Colonic mucosa (tissue), 4 donors: ENCODE results near the gene SLC2A4RG. TPM values are rescaled to one million over a fixed set of nuclear protein-coding genes. Genes with fewer than 3 reads are reported as not detected.

Experiments
- DNase-seq: peaks from one replicate; pipeline ENCODE4 v3.0.0-alpha.2; 2020
- H3K27ac ChIP-seq: fragments of 200-600 bp; one replicate; pipeline ENCODE4 v1.8.0; 2021
- H3K27me3 ChIP-seq: fragments of 200-600 bp; one replicate; pipeline ENCODE4 v1.8.0; 2021
- H3K36me3 ChIP-seq: fragments of 200-600 bp; one replicate; pipeline ENCODE4 v1.8.0; 2021
- H3K4me1 ChIP-seq: fragments of 200-600 bp; one replicate; pipeline ENCODE4 v1.8.0; 2021; ENCODE audit warnings: mild to moderate bottlenecking
- H3K4me3 ChIP-seq: fragments of 200-600 bp; one replicate; pipeline ENCODE4 v1.8.0; 2021
- H3K9ac ChIP-seq, 2 donors: one replicate each; pipeline ENCODE4 v1.7.0; 2013; ENCODE audit warnings: control low read depth in 2 of 2, low read depth in 2 of 2, low read length in 2 of 2
- H3K9me3 ChIP-seq: fragments of 200-600 bp; one replicate; pipeline ENCODE4 v1.8.0; 2021
- intact Hi-C: fragments of 100-400 bp; cut with DNase I; formaldehyde crosslinking; loops from one replicate; pipeline ENCODE4 v1.14.1; 2022
- total RNA-seq, 2 donors: library from RNA; stranded (reverse); fragmentation: NEBNext Ultra II Directional in 1 of 2; extraction: Animal tissue kit (Norgen Biotek cat#: 25700) in 1 of 2; gene quantifications; one replicate each; pipeline ENCODE4 v1.2.1, GENCODE V29; 2021
- TF ChIP-seq, protein P1 (sequence below): fragments of 200-600 bp; IDR thresholded peaks from one replicate; pipeline ENCODE4 v1.8.0; 2022; ENCODE audit warnings: antibody characterized with exemption, mild to moderate bottlenecking
- donor health status: healthy.
- donor health status: DM: no; HTN: no; CAD: no.
- donor health status: DM: no; HTN: no; CAD: no.

SLC2A4RG gene
- total RNA-seq, 2 donors from 2014 or later: 44.3 to 75.3 TPM

DNA sequence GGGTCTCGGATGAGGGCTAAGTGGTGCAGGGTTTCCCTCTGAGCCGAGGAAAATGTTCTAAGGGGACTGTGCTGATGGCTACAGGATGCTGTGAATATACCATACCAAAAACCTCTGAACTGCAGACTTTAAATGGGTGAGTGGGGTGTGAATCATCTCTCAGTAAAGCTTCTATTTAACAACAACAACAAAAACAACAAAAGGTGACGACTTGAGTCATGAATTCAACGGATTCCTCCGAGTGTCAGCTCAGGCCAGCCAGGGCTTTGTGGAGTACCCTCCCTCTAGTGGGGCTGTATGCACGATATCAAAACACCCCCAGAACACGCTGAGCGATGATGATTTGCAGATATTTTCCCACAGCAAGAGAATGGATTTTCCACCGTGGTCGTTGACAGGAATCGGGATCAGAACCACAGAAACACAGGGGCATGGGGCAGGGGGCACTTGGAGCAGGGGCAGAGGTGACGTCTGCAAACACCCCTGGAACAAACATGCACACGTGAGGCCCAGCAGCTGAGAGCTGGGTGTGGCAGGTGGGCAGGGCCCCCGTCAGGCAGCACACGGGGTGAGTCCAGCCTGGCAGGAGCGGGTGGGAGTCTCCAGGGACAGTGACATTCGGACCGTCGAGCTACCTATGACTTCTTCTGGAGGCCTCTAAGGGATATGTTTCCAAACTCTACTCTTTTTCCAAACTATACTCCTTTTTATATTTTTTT is 38.6 kb downstream of the SLC2A4RG start:
- Histone ChIP-seq H3K4me1 (no peaks in the 10 kb centered on the region), H3K9me3 (no peaks in the 10 kb centered on the region), H3K4me3 (no peak overlapping the region), H3K36me3 (no peaks in the 10 kb centered on the region), H3K27me3 (no peaks in the 10 kb centered on the region), H3K9ac (no peak overlapping the region), H3K27ac (no peak overlapping the region)
- DNase-seq: no peak
- intact Hi-C loops: no loop called here
- TF ChIP-seq, protein P1, sequence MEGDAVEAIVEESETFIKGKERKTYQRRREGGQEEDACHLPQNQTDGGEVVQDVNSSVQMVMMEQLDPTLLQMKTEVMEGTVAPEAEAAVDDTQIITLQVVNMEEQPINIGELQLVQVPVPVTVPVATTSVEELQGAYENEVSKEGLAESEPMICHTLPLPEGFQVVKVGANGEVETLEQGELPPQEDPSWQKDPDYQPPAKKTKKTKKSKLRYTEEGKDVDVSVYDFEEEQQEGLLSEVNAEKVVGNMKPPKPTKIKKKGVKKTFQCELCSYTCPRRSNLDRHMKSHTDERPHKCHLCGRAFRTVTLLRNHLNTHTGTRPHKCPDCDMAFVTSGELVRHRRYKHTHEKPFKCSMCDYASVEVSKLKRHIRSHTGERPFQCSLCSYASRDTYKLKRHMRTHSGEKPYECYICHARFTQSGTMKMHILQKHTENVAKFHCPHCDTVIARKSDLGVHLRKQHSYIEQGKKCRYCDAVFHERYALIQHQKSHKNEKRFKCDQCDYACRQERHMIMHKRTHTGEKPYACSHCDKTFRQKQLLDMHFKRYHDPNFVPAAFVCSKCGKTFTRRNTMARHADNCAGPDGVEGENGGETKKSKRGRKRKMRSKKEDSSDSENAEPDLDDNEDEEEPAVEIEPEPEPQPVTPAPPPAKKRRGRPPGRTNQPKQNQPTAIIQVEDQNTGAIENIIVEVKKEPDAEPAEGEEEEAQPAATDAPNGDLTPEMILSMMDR: no peak

DNA sequence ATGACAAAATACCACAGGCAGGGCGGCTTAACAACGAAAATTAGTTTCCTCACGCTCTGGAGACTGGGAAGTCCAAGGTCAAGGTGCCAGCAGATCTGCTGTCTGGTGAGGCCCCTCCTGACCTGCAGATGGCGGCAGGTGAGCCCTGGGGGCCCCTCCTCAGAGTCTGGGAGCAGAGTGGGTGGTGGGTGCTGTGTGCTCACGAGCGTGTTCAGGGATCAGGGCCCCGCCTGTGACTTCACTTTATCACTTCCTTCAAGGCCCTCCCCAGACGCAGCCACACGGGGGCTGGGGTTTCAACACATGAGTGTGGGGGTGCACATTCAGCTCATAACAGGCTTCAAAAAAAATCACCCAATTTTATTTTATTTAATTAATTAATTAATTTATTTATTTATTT is 39.3 kb downstream of the SLC2A4RG start:
- no peak overlapping the region for H3K27ac ChIP-seq
- DNase-seq: no peak
- intact Hi-C loops: no loop called here
- H3K27me3 ChIP-seq: no peaks in the 10 kb centered on the region
- H3K4me1 ChIP-seq: no peaks in the 10 kb centered on the region
- TF ChIP-seq, protein P1: no peak
- H3K9me3 ChIP-seq: no peaks in the 10 kb centered on the region
- no peak overlapping the region for H3K4me3 ChIP-seq
- H3K9ac ChIP-seq: no peak overlapping the region
- H3K36me3 ChIP-seq: no peaks in the 10 kb centered on the region

DNA sequence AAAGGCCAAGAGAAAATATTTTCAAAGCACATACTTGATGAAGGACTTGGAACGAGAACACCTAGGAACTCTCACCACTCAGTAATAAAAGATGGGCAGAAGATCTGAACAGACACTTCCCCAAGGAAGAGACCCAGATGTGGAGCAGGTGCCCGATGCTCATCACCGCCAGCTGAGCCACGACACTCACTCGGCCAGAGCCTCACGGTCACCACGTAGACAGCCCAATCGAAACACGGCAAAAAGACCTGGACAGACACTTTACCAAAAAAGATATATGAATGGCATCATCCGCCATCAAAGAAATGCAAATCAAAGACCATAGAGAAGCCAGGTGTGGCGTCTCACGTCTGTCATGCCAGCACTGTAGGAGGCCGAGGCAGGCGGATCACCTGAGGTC is 41.6 kb downstream of the SLC2A4RG start:
- no peak overlapping the region for H3K4me3 ChIP-seq
- no peaks in the 10 kb centered on the region for H3K4me1 ChIP-seq
- intact Hi-C loops: loop anchor here (10.0 kb wide), 1 partner anchor 194 kb away; the partner anchor contains the start of gene SAMD10
- DNase-seq: no peak
- no peaks in the 10 kb centered on the region for H3K36me3 ChIP-seq
- H3K9me3 ChIP-seq: no peaks in the 10 kb centered on the region
- H3K9ac ChIP-seq: no peak overlapping the region
- no peaks in the 10 kb centered on the region for H3K27me3 ChIP-seq
- no peak overlapping the region for H3K27ac ChIP-seq
- TF ChIP-seq, protein P1: no peak

DNA sequence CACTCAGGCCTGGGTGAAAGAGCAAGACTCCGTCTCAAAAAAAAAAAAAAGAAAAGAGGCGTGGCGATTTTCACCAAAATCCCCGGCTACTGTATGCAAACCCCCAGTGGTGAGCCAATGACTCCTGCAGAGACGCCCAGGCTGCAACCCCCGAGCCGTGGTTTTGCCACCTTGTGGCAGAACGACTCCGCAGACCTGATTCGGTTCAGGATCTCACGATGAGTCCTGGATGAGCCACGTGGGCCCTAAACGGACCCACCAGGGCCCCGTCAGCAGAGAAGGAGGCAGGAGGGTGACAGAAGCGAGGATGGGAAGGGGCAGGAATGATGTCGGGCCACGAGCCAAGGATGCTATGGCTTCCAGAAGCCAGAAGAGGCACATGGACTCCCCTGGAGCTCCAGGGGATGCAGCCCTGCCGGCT is 42.5 kb downstream of the SLC2A4RG start:
- TF ChIP-seq, protein P1: no peak
- intact Hi-C loops: loop anchor here (10.0 kb wide), 1 partner anchor 193 kb away; the partner anchor contains the start of gene SAMD10
- H3K27me3 ChIP-seq: no peaks in the 10 kb centered on the region
- H3K36me3 ChIP-seq: no peaks in the 10 kb centered on the region
- no peak overlapping the region for H3K27ac ChIP-seq
- H3K4me3 ChIP-seq: no peak overlapping the region
- no peaks in the 10 kb centered on the region for H3K4me1 ChIP-seq
- H3K9ac ChIP-seq: no peak overlapping the region
- DNase-seq: no peak
- no peaks in the 10 kb centered on the region for H3K9me3 ChIP-seq

DNA sequence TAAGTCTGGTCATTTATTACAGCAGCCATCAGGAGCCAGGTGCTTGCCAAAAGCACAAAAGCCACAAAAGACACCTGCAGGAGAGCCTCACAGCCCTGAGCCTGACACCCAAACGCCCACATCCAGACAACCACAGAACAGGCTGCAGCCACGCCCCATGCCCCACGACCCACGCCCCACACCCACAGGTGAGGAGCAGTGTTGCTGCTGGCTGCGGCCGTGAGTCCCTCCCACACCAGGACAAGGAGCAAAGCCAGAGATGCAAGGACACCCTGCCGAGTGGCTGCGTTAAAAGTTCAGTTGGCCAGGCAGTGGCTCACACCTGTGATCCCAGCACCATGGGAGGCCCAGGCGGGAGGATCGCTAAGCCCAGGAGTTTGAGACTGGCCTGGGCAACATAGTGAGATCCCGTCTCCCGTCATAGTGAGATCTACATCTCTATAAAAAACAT is 43.0 kb downstream of the SLC2A4RG start:
- Histone ChIP-seq H3K4me3 (no peak overlapping the region), H3K27me3 (no peaks in the 10 kb centered on the region), H3K9ac (no peak overlapping the region), H3K36me3 (no peaks in the 10 kb centered on the region), H3K27ac (no peak overlapping the region), H3K4me1 (no peaks in the 10 kb centered on the region), H3K9me3 (no peaks in the 10 kb centered on the region)
- DNase-seq: no peak
- intact Hi-C loops: loop anchor here (10.0 kb wide), 1 partner anchor 192 kb away; the partner anchor contains the start of gene SAMD10
- TF ChIP-seq, protein P1: no peak
